HAP-1 (cell line): ENCODE results near the gene DKKL1.
A peak's percentile ranks its signal among the peaks of the same experiment; 100 is the strongest.

ENCODE experiments used
- DNase-seq, 2 experiments: peaks; one replicate each; pipeline ENCODE4 v3.0.0-alpha.2; 2016 to 2020; ENCODE audit warnings: low spot score in 2 of 2
- H3K27me3 ChIP-seq: fragments of 250-450 bp; sonication (Bioruptor Pico); 2 replicates; pipeline ENCODE4 v1.5.1; 2020; ENCODE audit warnings: low read depth, mild to moderate bottlenecking, moderate library complexity
- H3K36me3 ChIP-seq: fragments of 250-450 bp; sonication (Bioruptor Pico); replicated peaks from 2 replicates; pipeline ENCODE4 v1.5.1; 2020; ENCODE audit warnings: mild to moderate bottlenecking
- H3K4me1 ChIP-seq: fragments of 250-450 bp; sonication (Bioruptor Pico); 2 replicates; pipeline ENCODE4 v1.5.1; 2020; ENCODE audit warnings: mild to moderate bottlenecking
- H3K4me3 ChIP-seq: fragments of 250-450 bp; sonication (Bioruptor Pico); 2 replicates; pipeline ENCODE4 v1.5.1; 2020; ENCODE audit warnings: mild to moderate bottlenecking, moderate library complexity
- H3K9me3 ChIP-seq: fragments of 250-450 bp; sonication (Bioruptor Pico); 2 replicates; pipeline ENCODE4 v1.5.1; 2020; ENCODE audit warnings: mild to moderate bottlenecking, moderate library complexity
- in situ Hi-C: fragments of 300-500 bp; cut with MboI; formaldehyde crosslinking; loops from 3 replicates; pipeline ENCODE4 v1.14.3; 2020; ENCODE audit warnings: low sequenced_read_pairs, inconsistent platforms, mixed read lengths

The DKKL1 gene

GRCh38 chr19:49333811-49334288 is 29.8 kb upstream of the DKKL1 start:
- in situ Hi-C loops, result no loop called here
- H3K36me3 ChIP-seq, result no peaks in the 10 kb centered on the region
- no peaks in the 10 kb centered on the region for H3K9me3 ChIP-seq
- H3K4me1 ChIP-seq, result no peaks in the 10 kb centered on the region
- DNase-seq, result no peak
- H3K27me3 ChIP-seq, result no peaks in the 10 kb centered on the region
- H3K4me3 ChIP-seq, result no peak overlapping the region

- DNase-seq, result no peak
- in situ Hi-C loops, result no loop called here
- Histone ChIP-seq H3K4me3 (no peak within 1 kb of the TSS), H3K9me3 (no peaks in the 10 kb centered on the region), H3K4me1 (no peaks in the 10 kb centered on the region), H3K36me3 (no peaks in the 10 kb centered on the region), H3K27me3 (no peaks in the 10 kb centered on the region)
These were observed 28.4 kb upstream of the DKKL1 start, which contains the start of gene CD37 for GRCh38 chr19:49335071-49335783. TSS of gene CD37 (plus strand) at chr19:49335406. CDS start at chr19:49335541, 135 bp downstream.

- H3K4me1 ChIP-seq, result 0 out of 2 replicates have a peak, but pooled peaks cover 2% of the 10 kb centered on the region
- H3K4me3 ChIP-seq, result no peak overlapping the region
- peaks cover 3% of the 10 kb centered on the region; the same call in 1 of the 2 replicates for H3K36me3 ChIP-seq
- no peak for DNase-seq
- in situ Hi-C loops, result no loop called here
- H3K27me3 ChIP-seq, result no peaks in the 10 kb centered on the region
- H3K9me3 ChIP-seq, result no peaks in the 10 kb centered on the region
These were observed 27.7 kb upstream of the DKKL1 start for GRCh38 chr19:49335784-49336481.

GRCh38 chr19:49336482-49337266 is 27.0 kb upstream of the DKKL1 start:
- DNase-seq, result no peak
- in situ Hi-C loops, result no loop called here
- H3K27me3 ChIP-seq, result no peaks in the 10 kb centered on the region
- no peak overlapping the region for H3K4me3 ChIP-seq
- H3K9me3 ChIP-seq, result no peaks in the 10 kb centered on the region
- H3K4me1 ChIP-seq, result 0 out of 2 replicates have a peak, but pooled peaks cover 2% of the 10 kb centered on the region
- peaks cover 9% of the 10 kb centered on the region for H3K36me3 ChIP-seq

GRCh38 chr19:49337267-49338022 is 26.2 kb upstream of the DKKL1 start:
- 0 out of 2 replicates have a peak, but pooled peaks cover 2% of the 10 kb centered on the region for H3K4me1 ChIP-seq

GRCh38 chr19:49338023-49338677 is 25.5 kb upstream of the DKKL1 start:
- Histone ChIP-seq H3K9me3 (no peaks in the 10 kb centered on the region), H3K27me3 (no peaks in the 10 kb centered on the region), H3K4me3 (no peak overlapping the region), H3K4me1 (0 out of 2 replicates have a peak, but pooled peaks cover 2% of the 10 kb centered on the region), H3K36me3 (peaks cover 16% of the 10 kb centered on the region)
- in situ Hi-C loops, result no loop called here
- no peak for DNase-seq

More at GRCh38 chr19:49337267-49338022, 26.2 kb upstream of the DKKL1 start:
- in situ Hi-C loops, result no loop called here
- no peak for DNase-seq
- Histone ChIP-seq H3K36me3 (peaks cover 10% of the 10 kb centered on the region), H3K4me3 (no peak overlapping the region), H3K27me3 (no peaks in the 10 kb centered on the region), H3K9me3 (no peaks in the 10 kb centered on the region)

- Histone ChIP-seq H3K4me3 (no peak overlapping the region), H3K36me3 (peaks cover 17% of the 10 kb centered on the region), H3K9me3 (no peaks in the 10 kb centered on the region), H3K4me1 (0 out of 2 replicates have a peak, but pooled peaks cover 2% of the 10 kb centered on the region), H3K27me3 (no peaks in the 10 kb centered on the region)
- peak in 1 of 2 experiments; percentile 64 for DNase-seq
- in situ Hi-C loops, result no loop called here
These were observed 24.9 kb upstream of the DKKL1 start for GRCh38 chr19:49338691-49339300.

- Histone ChIP-seq H3K27me3 (no peaks in the 10 kb centered on the region), H3K36me3 (peaks cover 18% of the 10 kb centered on the region), H3K4me3 (no peak overlapping the region), H3K4me1 (0 out of 2 replicates have a peak, but pooled peaks cover 2% of the 10 kb centered on the region), H3K9me3 (no peaks in the 10 kb centered on the region)
- DNase-seq, result no peak
- in situ Hi-C loops, result no loop called here
These were observed 24.2 kb upstream of the DKKL1 start for GRCh38 chr19:49339301-49340068.

- in situ Hi-C loops, result no loop called here
- Histone ChIP-seq H3K4me3 (no peak overlapping the region), H3K4me1 (0 out of 2 replicates have a peak, but pooled peaks cover 2% of the 10 kb centered on the region), H3K36me3 (peaks cover 26% of the 10 kb centered on the region), H3K9me3 (no peaks in the 10 kb centered on the region), H3K27me3 (no peaks in the 10 kb centered on the region)
- DNase-seq, result peak; percentile 28 to 74
These were observed 23.4 kb upstream of the DKKL1 start for GRCh38 chr19:49340069-49340864.

GRCh38 chr19:49340865-49341718 is 22.6 kb upstream of the DKKL1 start:
- no peaks in the 10 kb centered on the region for H3K9me3 ChIP-seq
- in situ Hi-C loops, result no loop called here
- 0 out of 2 replicates have a peak, but pooled peaks cover 2% of the 10 kb centered on the region for H3K4me1 ChIP-seq
- no peak for DNase-seq
- H3K36me3 ChIP-seq, result peaks cover 27% of the 10 kb centered on the region
- H3K27me3 ChIP-seq, result no peaks in the 10 kb centered on the region
- H3K4me3 ChIP-seq, result no peak overlapping the region
